Measurements from ENCODE around the gene BFSP1.

The BFSP1 gene

GRCh38 chr20:17523326-17523725 lies 7.9 kb downstream of the BFSP1 start:
- no peak for TF ChIP-seq CTCF (IDR thresholded peaks at IDR 0.05; ENCODE audit: low read length, missing control alignments)
- no peak for DNase-seq (ENCODE audit: low read depth)
- H3K4me3 ChIP-seq (replicated peaks; ENCODE audit: low read depth, low read length): no peak overlapping the region

- TF ChIP-seq CTCF (IDR thresholded peaks at IDR 0.05; ENCODE audit: low read length, missing control alignments): no peak
- DNase-seq (ENCODE audit: low read depth): no peak
- H3K4me3 ChIP-seq (replicated peaks; ENCODE audit: low read depth, low read length): no peak overlapping the region
Measured at GRCh38 chr20:17522528-17522927, 8.7 kb downstream of the BFSP1 start.

- TF ChIP-seq CTCF (IDR thresholded peaks at IDR 0.05; ENCODE audit: low read length, missing control alignments): no peak
- H3K4me3 ChIP-seq (replicated peaks; ENCODE audit: low read depth, low read length): no peak overlapping the region
- DNase-seq (ENCODE audit: low read depth): peak; percentile 39
Measured at GRCh38 chr20:17520583-17520982, 10.6 kb downstream of the BFSP1 start.

GRCh38 chr20:17519606-17520285 lies 11.4 kb downstream of the BFSP1 start:
- H3K4me3 ChIP-seq (replicated peaks; ENCODE audit: low read depth, low read length): no peak overlapping the region
- DNase-seq (ENCODE audit: low read depth): no peak
- no peak for TF ChIP-seq CTCF (IDR thresholded peaks at IDR 0.05; ENCODE audit: low read length, missing control alignments)

- H3K4me3 ChIP-seq (replicated peaks; ENCODE audit: low read depth, low read length): no peak overlapping the region
- TF ChIP-seq CTCF (IDR thresholded peaks at IDR 0.05; ENCODE audit: low read length, missing control alignments): no peak
- no peak for DNase-seq (ENCODE audit: low read depth)
Measured at GRCh38 chr20:17518339-17519052, 12.7 kb downstream of the BFSP1 start.

GRCh38 chr20:17515053-17515452 lies 16.1 kb downstream of the BFSP1 start:
- no peak for TF ChIP-seq CTCF (IDR thresholded peaks at IDR 0.05; ENCODE audit: low read length, missing control alignments)
- H3K4me3 ChIP-seq (replicated peaks; ENCODE audit: low read depth, low read length): no peak overlapping the region
- no peak for DNase-seq (ENCODE audit: low read depth)

Data from fibroblast of pulmonary artery (primary cell).